GM12878 (cell line): ENCODE data around the gene VASP. TPM values are rescaled to one million over a fixed set of nuclear protein-coding genes. Genes with fewer than 3 reads are reported as not detected.

Source experiments
- ELK1 ChIP-seq: IDR thresholded peaks from 2 replicates; pipeline ENCODE4 v1.6.1; 2012; ENCODE audit warnings: low read depth, low read length, improper control_type of control experiment
- ETV6 ChIP-seq, 2 experiments: fragments of 450-650 bp in 1 of 2; IDR thresholded peaks in 1 of 2; conservative IDR thresholded peaks in 1 of 2; 2 replicates each; pipeline ENCODE4 v1.6.1; 2014; ENCODE audit warnings: antibody characterized with exemption in 1 of 2, borderline replicate concordance in 1 of 2, low read depth in 1 of 2, mild to moderate bottlenecking in 1 of 2, moderate library complexity in 1 of 2
- GATAD2B ChIP-seq: fragments of 450-650 bp; conservative IDR thresholded peaks from 2 replicates; pipeline ENCODE4 v1.6.1; 2017; ENCODE audit warnings: low read depth, mild to moderate bottlenecking, moderate library complexity
- MAX ChIP-seq: IDR thresholded peaks from 2 replicates; pipeline ENCODE4 v1.6.1; 2012; ENCODE audit warnings: low read depth, low read length, improper control_type of control experiment
- MLLT1 ChIP-seq: fragments of 450-650 bp; IDR thresholded peaks from 2 replicates; pipeline ENCODE4 v1.6.1; 2016; ENCODE audit warnings: mild to moderate bottlenecking
- MYC ChIP-seq: IDR thresholded peaks from 2 replicates; pipeline ENCODE4 v1.6.1; 2011; ENCODE audit warnings: mild to moderate bottlenecking, low read length, moderate library complexity, inconsistent platforms; ENCODE audit not compliant: insufficient read depth, insufficient replicate concordance, insufficient read length, severe bottlenecking
- PAX8 ChIP-seq: fragments of 450-650 bp; IDR thresholded peaks from 2 replicates; pipeline ENCODE4 v1.6.1; 2017; ENCODE audit warnings: mild to moderate bottlenecking, moderate library complexity
- REST ChIP-seq: IDR thresholded peaks from 2 replicates; pipeline ENCODE4 v1.6.1; 2012; ENCODE audit warnings: mild to moderate bottlenecking, low read depth, low read length
- TAF1 ChIP-seq: IDR thresholded peaks from 2 replicates; pipeline ENCODE4 v1.6.1; 2011; ENCODE audit warnings: mild to moderate bottlenecking, low read depth, low read length, borderline replicate concordance
- polyA plus RNA-seq, 11 experiments: library from polyadenylated mRNA; depleted of rRNA in 4 of 11; unstranded in 6 of 11; stranded (reverse) in 5 of 11; fragments of >200 nt; fragmentation: Nextera tagmentation in 4 of 11; fragmentation: Illumina TruSeq in 1 of 11; extraction: Ambion mirVana in 4 of 11; extraction: Trizol in 1 of 11; gene quantifications; 1 replicate in 1 of 11; 2 replicates in 10 of 11; pipeline versions ENCODE4 v1.2.1 to v1.2.3, GENCODE V29; 2011 to 2016; ENCODE audit warnings: inconsistent platforms in 2 of 11, missing spikeins in 2 of 11, low read depth in 1 of 11
- total RNA-seq, 4 experiments: library from RNA; depleted of rRNA in 3 of 4; stranded (reverse); fragments of >200 nt in 3 of 4; fragmentation: Illumina TruSeq in 1 of 4; extraction: Trizol in 1 of 4; gene quantifications; 2 replicates each; pipeline versions ENCODE4 v1.2.1 to v1.2.3, GENCODE V29; 2013 to 2021

The VASP gene
- total and polyA plus RNA-seq, 10 of the 15 experiments (the other 5 are each of a cell fraction or from before 2014, with no cell fraction given), result 19.5 to 298 (median 84.8) TPM

GRCh38 chr19:45507872-45508416, 665 bp downstream of the VASP start (continued):
- TF ChIP-seq REST (no peak), ELK1 (no peak), PAX8 (no peak), MYC (no peak), GATAD2B (no peak; the same call in 1 of the 2 replicates), TAF1 (no peak), MAX (no peak), MLLT1 (0 out of 2 replicates have a peak, but pooled peaks have one; percentile 20), ETV6 (conservative IDR thresholded peaks at IDR 0.05 in 1 of 2, IDR thresholded peaks at IDR 0.05 in 1 of 2; ENCODE audit: borderline replicate concordance in 1 of 2, low read depth in 1 of 2) (no peak)
